ENCODE data around the gene OR8D1. TPM values are rescaled to one million over a fixed set of nuclear protein-coding genes. Genes with fewer than 3 reads are reported as not detected.

OR8D1 gene
- total and polyA plus RNA-seq, 7 donors = not detected

DNA sequence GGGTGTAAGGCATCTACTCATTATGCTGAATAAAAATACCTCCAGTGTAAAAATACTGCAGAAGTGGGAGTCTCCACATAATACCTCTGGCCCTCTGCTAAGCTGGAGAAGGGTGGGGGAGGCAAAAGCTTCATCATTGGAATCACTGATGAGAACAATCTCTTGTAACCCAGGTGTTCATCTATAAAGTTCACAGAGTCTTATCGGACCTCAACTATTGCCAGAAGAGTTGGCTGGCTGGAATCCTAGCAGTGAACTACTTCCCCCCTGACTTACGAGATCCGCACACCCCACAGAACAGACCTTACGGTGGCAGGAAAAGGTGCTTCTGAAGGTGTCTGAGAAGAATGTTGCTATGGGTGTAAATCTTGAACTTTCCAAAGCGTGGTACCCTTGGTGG, 2.5 kb downstream of the OR8D1 start:
- DNase-seq (no peak), ATAC-seq (no peak)
- TF ChIP-seq, protein P1, sequence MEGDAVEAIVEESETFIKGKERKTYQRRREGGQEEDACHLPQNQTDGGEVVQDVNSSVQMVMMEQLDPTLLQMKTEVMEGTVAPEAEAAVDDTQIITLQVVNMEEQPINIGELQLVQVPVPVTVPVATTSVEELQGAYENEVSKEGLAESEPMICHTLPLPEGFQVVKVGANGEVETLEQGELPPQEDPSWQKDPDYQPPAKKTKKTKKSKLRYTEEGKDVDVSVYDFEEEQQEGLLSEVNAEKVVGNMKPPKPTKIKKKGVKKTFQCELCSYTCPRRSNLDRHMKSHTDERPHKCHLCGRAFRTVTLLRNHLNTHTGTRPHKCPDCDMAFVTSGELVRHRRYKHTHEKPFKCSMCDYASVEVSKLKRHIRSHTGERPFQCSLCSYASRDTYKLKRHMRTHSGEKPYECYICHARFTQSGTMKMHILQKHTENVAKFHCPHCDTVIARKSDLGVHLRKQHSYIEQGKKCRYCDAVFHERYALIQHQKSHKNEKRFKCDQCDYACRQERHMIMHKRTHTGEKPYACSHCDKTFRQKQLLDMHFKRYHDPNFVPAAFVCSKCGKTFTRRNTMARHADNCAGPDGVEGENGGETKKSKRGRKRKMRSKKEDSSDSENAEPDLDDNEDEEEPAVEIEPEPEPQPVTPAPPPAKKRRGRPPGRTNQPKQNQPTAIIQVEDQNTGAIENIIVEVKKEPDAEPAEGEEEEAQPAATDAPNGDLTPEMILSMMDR (IDR thresholded peaks at IDR 0.05) = no peak
- Histone ChIP-seq H3K27me3 (ENCODE audit: insufficient read depth in 3 of 3, low read length in 2 of 3) (no peaks in the 10 kb centered on the region), H3K4me1 (no peaks in the 10 kb centered on the region), H3K4me3 (no peak overlapping the region), H3K9me3 (no peaks in the 10 kb centered on the region), H3K36me3 (ENCODE audit: insufficient read depth in 1 of 2, low read depth in 1 of 2) (no peaks in the 10 kb centered on the region), H3K27ac (no peak overlapping the region)
- WGBS, 3 donors = 75 to 80% (median 75%) methylated on average over 5 of the region's 5 CpGs
- intact Hi-C loops (cut with DNase I) = no loop called here

DNA sequence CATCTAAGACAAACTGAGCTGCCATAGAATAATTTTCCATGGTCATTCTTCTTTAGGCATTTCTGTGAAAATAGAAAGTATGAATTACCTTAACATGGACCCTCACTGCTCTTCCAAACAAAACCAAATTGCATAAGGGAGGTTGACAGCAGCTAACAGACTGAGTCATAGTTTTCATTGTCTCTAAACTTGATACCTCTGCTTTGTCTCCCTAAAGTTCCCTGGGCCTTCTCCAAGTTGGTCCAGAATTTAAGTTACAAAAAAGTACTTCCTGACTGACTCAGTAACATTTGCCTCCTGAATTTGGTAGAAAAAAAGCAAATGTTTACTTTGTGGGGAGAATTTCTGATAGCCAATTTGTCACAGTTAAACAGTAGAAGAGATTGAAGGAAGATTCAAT, 3.0 kb downstream of the OR8D1 start:
- Histone ChIP-seq H3K27ac (no peak overlapping the region), H3K36me3 (ENCODE audit: insufficient read depth in 1 of 2, low read depth in 1 of 2) (no peaks in the 10 kb centered on the region), H3K4me1 (no peaks in the 10 kb centered on the region), H3K4me3 (no peak overlapping the region), H3K27me3 (ENCODE audit: insufficient read depth in 3 of 3, low read length in 2 of 3) (no peaks in the 10 kb centered on the region), H3K9me3 (no peaks in the 10 kb centered on the region)
- TF ChIP-seq, protein P1 (IDR thresholded peaks at IDR 0.05) = no peak
- DNase-seq (no peak), ATAC-seq (no peak)
- intact Hi-C loops (cut with DNase I) = no loop called here

DNA sequence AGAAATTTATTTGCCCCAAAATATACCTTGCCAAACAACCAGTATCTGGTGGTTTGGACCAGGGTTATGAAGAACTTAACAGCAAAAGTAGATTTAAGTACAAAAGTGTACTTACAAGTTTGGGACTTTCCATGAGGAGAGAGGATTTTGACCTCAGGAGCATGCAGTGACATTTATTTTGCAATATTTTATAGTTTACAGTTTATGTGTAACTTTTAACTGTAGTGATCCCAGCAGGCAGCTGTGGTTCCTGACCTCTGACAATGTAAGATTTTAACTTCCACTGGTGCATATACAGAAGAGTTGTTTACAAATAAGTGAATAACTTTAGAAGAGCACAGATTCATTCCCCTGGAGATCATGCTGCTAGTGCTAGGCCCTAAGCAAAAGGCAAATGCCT, 6.7 kb downstream of the OR8D1 start:
- TF ChIP-seq, protein P1 (IDR thresholded peaks at IDR 0.05) = no peak
- Histone ChIP-seq H3K4me1 (no peaks in the 10 kb centered on the region), H3K27me3 (ENCODE audit: insufficient read depth in 3 of 3, low read length in 2 of 3) (no peaks in the 10 kb centered on the region), H3K9me3 (no peaks in the 10 kb centered on the region), H3K4me3 (no peak overlapping the region), H3K36me3 (ENCODE audit: insufficient read depth in 1 of 2, low read depth in 1 of 2) (no peaks in the 10 kb centered on the region), H3K27ac (no peak overlapping the region)
- ATAC-seq = no peak
- intact Hi-C loops (cut with DNase I) = no loop called here
- DNase-seq = no peak

DNA sequence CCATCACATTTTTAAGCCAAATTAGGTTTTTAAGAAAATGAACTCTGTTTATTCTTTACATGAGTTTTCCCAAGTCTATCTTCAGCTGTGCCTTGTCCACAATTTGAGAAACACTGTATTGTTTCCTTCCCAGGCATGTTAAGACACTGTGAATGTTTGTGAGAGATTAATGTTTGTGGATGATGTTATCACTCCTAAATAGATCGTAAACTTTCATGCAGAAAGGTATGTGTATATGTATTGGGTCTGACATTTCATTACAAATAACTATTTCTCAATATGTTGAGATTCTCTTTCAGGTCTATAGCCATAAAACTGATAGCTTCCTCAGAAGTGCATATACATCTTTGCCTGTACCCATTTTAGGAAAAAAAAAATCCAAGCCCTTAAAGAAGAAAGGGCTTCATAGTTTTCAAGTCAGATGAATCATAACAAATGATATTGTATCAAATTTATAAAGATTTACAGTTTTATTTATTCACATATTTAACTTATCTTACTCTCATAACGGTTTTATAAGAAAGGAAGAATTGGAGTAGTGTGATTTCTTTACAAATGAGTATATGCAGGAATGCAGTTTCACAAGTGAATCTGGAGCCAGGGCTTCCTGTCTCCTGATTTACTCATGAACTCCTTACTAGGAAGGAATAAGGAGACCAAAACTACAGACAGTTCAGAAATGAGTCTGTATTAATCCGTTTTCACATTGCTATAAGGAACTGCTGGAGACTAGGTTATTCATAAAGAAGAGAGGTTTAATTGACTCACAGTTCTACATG, 11.2 kb downstream of the OR8D1 start:
- no peaks in the 10 kb centered on the region for H3K27me3 ChIP-seq (ENCODE audit: insufficient read depth in 3 of 3, low read length in 2 of 3)
- ATAC-seq (no peak), DNase-seq (no peak)
- no peak overlapping the region for H3K4me3 ChIP-seq
- no peaks in the 10 kb centered on the region for H3K36me3 ChIP-seq (ENCODE audit: insufficient read depth in 1 of 2, low read depth in 1 of 2)
- no peaks in the 10 kb centered on the region for H3K4me1 ChIP-seq
- H3K9me3 ChIP-seq = no peaks in the 10 kb centered on the region
- no peak overlapping the region for H3K27ac ChIP-seq
- intact Hi-C loops (cut with DNase I) = no loop called here
- 49 to 52% (median 50%) methylated on average over 3 of the region's 3 CpGs for WGBS, 3 donors
- TF ChIP-seq, protein P1 (IDR thresholded peaks at IDR 0.05) = no peak

DNA sequence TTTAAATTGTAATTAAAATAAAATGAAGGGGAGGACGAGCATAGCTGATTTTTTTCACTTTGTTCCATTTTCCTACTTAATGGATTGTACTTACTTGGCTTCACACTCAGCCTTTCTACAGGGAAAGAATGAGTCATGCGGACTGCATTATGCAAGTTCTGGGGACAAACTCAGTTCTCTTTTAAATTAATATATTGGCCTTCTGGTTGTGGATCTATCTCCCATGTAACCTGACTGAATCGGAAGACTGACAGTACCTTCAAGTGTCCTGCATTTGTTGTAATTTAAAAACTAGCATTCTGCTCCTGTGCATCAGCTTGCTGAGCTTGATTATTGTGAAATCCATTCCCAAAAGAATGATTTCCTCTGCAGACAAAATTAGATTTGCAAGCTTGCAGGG, 12.2 kb downstream of the OR8D1 start:
- 73 to 78% (median 73%) methylated on average over 3 of the region's 3 CpGs for WGBS, 3 donors

More for the DNA sequence above, 12.2 kb downstream of the OR8D1 start:
- DNase-seq = no peak
- Histone ChIP-seq H3K9me3 (no peaks in the 10 kb centered on the region), H3K27me3 (ENCODE audit: insufficient read depth in 3 of 3, low read length in 2 of 3) (no peaks in the 10 kb centered on the region), H3K27ac (no peak overlapping the region), H3K4me3 (no peak overlapping the region), H3K4me1 (no peaks in the 10 kb centered on the region), H3K36me3 (ENCODE audit: insufficient read depth in 1 of 2, low read depth in 1 of 2) (no peaks in the 10 kb centered on the region)
- ATAC-seq = no peak
- TF ChIP-seq, protein P1 (IDR thresholded peaks at IDR 0.05) = no peak
- intact Hi-C loops (cut with DNase I) = no loop called here
